ENCODE data around the gene DCLK2.

DCLK2 gene

DNA sequence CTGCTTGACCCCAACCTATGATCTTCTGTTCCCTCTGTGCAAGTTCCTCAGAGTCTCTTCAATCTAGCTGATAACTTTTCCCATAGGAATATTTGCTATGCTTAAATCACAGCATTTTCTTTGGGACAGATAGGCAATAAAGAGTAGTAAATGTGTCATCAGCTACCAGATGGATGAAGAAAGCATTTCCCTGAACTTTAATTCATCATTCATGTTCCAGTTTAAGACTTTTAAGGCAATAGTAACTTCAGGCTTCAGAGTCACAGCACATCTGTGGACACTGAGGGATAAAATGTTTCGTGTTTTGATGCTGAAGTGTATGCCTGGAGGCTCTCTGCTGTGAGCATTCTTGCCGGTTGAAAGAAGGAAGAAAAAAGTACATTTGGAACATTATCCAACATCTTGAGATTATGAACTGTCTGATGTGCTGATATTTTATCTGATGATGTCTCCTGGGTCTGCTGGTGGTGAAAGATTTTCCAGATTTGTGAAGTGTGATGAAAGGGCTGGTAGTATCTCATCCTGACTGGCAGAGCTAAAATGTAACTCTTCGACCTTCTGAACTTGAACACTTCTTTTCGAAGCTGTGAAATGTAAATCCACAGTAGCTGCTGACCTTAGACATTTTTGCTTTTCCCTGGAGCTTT lies 133.7 kb downstream of the DCLK2 start:
- no peak for DNase-seq

DNA sequence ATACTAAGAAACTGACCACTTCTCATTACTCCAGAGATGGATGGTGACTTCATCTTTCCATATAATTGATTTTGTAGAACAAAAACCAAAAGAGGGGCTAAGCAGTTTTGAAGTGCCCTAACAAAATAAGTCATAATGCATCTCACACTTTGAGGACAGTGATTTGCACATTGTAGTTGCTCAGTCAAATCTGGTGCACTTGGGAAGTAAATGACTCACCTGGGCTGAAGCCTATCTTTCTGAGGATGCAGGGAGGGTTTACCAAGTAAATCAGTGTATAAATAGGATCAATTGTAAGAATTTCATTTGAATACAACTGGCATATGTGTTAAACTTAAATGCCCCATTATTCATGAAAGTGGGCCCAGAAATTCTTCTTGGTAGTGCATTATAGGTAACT lies 134.2 kb downstream of the DCLK2 start:
- no peak for DNase-seq

DNA sequence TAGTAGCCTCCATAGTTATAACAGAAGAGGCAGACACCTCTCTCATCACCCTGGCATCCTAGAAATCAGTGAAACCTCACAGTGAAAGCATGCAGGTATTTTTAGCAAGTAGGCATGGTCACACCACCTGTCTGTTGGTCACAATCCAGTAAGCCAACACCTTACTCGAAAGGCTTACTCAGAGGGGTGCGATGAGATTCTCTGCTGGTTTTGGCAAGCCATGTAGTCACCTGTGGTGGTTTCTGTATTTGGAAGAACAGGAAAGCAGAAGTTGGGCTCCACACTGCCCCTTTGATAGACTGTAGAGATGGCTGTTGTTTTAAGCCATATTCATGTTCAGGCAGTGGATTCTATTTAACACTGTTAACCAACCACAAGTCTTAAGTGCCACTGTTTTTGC lies 134.7 kb downstream of the DCLK2 start:
- DNase-seq = no peak

DNA sequence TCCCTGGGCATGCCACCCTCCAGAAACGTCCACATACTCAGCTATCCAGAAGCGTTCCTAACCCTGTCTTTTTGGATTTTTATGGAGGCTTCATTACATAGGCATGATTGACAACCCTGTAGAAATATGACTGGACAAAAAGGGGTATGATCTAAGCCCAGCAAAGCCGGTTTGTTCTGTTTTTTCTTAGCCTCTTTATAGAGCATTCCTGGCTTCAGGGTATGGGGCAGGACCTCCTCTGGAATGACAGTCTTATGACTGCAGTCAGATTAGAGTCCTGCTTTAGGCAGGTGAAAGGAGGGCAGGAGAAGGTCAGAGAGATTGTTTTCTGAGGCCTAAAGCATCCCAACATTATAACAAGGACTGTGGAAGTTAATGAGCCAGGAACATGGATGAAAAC lies 137.4 kb downstream of the DCLK2 start:
- DNase-seq = no peak

DNA sequence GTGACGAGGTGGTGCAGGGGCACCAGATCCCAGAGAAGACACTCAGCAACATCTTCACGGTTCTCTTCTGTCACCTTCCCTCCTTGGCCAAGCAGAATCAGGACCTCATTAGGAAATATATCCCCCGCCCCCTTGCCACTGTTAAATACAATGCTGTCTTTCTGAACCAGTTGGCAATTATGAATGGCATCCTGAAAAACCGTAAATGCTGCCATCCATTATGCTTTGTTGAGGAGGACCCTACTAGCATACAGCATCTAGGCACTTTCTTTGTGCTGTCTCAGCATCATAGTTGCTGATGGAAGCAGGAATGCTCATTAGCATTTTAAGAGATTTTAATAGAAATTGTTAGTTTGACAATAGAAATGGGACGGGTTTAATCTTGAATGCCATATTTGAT lies 138.5 kb downstream of the DCLK2 start:
- no peak for DNase-seq

DNA sequence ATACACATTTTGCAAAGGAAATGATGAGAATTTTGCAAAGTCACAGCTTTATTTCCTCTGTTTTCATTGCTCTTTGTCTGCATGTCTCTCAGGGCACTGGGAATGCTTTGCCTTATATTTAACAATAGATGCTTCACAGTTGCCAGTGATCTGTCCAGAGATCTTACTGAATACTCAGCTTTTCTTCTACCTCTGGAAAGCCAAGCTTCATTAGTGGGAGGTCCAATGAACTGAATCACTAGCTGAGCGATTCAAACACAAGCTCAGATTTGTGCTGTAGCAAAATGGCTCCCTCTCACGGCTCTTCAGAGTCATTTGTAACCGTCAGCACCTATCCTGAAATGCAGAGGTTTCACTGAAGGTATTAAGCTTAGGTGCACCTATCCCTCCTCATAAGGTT lies 138.9 kb downstream of the DCLK2 start:
- DNase-seq = no peak

DNA sequence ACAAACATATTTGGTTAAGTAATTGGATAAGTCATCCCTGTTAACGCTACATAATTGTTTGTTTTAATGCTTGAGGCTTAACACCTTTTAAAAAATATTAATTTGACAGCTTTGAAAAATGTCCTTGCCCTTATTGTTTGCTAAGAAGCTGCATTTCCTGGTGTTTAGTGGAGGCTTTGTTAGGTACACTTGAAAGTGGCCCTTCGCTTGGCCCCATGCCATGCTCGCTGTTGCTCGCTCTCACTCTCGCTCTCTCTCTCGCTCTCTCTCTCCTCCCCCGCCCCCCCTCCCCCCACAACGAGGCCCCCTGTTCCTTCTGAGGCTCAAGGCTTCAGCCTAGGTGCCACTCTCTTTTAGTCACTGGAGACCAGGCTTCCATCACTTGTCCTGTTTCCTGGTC lies 139.6 kb downstream of the DCLK2 start:
- no peak for DNase-seq

DNA sequence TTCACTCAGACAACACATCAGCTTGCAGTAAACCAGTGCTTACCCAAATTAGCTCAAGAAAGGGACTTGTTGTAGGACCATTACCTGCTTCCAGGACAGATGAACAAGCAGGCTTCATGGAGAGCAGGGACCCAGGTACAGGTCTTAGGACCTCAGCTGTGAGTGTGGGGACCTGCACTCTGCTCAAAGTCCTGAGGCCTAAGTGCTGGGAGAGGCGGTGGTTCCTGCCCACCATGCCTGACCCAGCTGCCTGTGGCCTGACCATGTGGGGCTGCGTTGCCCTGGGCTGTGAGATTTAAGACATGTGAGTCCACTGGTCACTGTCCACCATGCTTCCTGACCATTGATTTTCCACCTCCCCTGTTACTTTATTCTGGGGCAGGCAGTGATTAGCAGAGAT lies 140.2 kb downstream of the DCLK2 start:
- no peak for DNase-seq

DNA sequence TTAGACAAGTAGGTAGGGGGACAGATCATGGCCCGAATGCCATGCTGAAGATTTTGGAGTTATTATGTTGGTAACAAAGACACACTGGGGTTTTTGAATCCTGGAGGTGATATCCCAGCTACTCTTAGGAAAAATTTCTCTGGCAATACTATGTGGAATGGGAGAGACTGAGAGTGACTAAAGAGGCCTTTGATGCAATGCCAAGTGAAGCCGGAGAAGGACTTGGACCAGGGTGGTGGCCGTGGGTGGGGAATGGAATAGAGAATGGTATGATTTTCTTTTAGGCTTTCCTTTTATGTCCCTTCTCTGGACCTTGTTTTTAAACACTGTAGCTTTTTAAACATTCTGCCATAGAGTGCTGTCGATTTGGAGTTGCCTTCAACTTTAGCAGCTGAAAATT lies 141.6 kb downstream of the DCLK2 start:
- DNase-seq = no peak

DNA sequence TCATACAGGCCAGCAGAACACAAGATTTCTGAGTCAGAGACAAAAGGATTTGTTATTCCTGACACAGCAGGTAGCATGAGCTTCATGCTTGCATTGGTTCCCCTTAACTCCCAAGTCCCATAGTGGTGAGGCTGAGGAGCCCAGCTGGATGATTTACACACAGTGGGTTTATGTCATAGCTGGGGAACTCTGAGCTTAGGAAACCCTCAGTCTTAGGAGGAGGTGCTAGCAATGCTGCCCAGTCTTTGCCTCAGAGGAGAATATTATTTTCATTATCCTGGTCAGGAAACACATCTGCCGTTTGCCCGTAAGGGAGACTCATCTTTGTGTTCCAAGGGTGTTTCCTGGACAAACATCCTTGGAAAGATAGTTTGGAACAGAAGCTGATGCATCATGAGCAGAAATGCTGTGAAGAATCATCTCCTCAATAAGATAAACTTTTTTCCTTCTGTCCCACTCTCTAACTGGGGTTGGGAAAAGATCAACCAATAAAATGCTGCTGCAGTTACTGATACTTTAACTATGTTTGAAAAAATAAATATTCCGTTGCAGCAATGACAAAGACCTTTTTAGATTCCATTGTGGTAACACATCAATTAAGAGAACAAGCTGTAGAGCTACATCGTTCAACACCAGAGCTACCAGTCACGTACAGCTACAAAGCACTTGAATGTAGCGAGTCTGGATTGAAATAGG lies 146.8 kb downstream of the DCLK2 start:
- DNase-seq = no peak

DNA sequence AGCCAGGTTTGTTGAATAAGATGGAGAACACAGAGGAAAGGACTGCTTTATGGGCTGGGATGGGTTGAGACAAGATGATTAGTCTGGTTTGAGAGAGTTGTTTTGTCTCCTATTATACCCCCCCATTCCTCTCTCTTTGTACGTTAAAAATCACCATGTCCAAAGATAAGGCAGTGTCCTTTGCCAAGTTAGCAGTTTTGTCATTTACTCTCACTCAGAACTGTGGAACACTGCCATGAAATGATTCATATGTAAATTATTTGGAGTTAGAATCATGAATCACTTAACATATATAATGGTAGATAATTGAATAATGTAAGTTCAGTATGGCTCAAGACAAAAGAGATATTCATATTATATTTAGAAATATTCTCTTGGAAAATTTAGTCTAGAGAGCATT lies 151.3 kb downstream of the DCLK2 start:
- no peak for DNase-seq

DNA sequence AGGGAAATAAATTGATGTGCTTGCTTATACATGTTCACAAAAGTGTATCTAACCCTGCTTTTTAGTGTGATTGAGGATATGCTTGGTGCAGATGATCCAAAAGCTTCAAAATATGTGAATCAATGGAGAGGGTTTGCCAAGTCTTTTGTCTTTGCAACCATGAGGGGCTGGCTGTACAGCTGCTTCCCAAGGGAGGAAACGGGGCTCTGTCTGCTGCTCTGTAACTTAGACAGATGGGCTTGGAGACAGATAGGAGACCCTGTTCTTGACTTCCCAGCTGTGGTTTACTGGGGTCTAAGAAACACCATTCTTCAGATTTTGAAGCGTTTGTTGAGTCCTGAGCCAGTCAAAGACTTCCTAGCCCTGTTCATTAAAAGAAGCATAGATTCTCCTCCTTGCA lies 152.3 kb downstream of the DCLK2 start:
- no peak for DNase-seq

DNA sequence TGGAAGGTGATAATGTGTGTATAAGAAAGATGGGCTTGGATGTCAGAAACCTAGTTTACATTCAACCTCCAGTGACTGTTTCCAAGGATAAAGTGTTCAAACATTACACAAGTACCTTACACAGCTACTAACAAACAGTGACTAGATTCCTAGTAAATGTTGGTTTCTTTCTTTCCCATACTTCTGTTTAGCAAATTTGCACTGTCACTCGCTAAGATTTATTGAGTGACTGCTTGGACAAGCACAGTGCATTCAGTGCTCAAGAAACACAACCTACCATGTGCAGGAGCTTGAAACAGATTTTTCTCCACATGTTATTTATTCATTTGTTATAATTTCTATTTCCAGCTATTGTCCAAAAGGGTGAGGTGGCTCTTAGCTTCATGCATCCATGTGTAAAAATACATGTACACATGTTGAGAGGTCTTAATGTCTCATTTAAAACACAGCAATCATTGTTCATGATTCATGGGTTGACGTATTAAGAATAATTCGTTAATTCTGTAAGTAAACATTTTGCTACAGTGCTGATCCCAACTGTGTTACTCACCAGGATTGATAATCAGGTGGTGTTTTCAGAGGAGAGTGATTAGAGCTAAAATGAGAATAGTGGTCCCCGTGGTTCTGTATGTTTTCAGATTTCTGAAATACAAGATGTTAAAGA lies 153.0 kb downstream of the DCLK2 start:
- no peak for DNase-seq

DNA sequence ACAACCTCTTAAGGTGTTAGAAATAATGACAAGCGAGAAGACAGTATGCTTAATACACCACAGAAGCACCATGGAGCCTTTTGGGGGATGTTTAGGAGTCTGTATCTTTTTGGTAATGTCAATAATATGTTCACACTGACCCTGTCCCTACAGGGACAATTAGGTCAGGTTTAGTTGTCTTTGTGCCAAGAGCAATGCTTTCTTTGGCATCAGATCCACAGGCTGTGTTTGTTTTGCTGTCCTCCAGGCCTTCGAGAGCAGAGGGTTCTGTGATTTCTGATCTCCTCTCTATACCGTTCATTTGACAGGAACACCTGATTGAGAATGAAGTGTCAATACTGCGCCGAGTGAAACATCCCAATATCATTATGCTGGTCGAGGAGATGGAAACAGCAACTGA lies 153.8 kb downstream of the DCLK2 start:
- DNase-seq = no peak

DNA sequence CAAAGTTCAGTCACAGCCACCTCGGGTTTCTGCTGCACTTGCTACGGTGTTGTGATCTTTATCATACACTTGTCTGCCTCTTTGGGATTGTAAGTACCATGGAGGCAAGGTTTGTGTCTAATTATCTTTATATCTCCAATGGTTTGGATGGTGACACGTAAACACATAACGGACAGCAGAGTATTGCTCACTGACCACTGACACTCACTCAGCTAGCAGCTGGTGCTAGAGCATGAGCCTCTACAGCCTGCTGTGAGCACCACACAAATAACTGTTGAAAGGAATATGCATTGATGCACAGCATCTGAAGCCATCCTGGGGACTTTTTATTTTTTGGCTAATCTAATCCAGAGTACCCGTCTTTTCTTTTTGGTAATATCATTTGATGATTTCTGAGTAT lies 156.0 kb downstream of the DCLK2 start:
- no peak for DNase-seq

DNA sequence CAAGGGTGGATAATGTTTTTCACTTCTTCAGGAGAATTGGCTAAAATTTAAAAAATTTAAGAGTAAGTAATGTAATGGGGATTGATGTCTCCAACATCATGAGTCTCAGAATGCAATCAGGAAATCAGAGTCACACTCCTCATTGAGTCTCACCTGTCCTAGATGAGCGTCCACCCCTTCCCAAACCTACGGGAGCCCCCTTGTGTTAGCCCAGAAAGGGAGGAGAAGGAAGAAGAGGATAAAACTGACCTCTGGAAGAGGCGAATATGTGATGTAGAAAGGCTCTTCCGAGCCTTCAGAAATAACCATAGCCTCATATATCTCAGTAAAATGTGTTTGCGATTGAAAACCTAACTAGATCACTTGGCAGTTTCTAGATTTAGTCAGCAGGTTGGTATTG lies 157.1 kb downstream of the DCLK2 start:
- no peak for DNase-seq

DNA sequence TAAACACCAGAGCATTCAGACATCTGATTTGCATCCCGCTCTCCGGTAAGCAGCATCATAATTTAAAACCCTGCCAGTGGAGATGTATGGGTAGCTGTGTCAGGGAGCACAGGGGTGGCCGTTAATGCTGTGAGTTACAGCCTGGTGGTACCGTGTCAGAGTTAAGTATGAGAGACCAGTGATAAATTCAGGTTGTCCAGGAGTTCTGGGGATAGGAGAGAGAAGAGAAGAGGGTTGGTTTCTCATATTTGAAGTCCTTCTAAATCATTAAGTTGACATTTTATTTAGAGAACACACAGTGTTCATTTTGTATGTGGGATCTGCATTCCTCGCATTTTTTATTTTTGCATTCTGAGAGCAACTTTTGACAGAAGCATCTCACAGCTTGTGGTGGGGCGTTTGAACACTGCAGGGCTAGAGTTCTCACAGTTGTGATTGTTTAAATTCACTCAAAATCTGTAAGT lies 157.6 kb downstream of the DCLK2 start:
- no peak for DNase-seq

DNA sequence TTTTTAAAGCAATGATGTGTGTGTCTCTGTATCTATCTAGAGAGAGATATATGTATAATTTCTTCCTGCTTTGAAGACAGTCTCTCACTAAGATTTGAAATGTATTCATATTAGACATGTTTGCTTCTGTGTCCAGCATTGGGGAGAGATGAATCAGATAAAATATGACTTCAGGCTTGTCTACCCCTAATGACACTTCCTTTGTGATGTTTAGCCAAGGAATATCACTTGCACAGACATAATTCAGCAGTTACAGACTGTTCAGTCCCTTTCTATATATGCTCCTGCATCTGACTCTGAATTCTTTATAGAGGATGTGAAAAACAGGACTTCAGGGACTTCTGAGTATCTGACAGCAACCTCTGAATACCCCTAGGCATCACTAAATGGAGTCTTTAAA lies 158.4 kb downstream of the DCLK2 start:
- DNase-seq = no peak

DNA sequence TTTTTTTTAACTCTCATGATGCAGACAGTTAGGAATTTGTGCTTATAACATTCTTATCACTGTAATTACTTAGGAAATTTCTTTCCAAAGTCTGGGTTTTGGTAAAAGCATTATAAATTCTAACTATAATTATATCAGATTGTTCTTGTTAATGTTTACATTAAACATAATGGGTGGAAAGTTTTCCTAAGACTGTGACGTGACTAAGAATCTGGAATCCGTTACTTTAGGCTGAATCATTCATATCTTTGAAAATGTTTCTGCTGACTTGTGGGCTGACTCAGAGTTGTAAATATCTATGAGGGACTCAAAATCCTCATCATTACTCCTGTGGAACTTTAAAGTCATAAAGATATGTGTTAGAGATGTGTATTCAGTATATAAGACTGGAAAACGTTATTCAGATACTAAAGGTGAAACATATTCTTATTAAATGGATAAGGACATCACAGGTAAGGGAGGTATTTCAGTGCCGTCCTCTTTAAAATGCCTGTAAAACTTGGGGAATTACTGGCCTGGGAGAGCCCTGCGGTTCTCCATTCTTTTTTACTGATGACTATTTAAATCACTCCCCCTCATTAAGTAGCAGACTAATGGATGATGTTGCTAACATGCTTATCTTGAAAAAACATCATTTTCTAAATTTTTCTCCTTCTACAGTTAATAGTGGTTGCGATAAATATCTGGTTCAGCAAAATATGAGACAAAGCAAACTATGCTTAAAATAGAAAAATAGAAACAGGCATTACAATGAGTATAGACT lies 159.0 kb downstream of the DCLK2 start:
- DNase-seq = no peak

DNA sequence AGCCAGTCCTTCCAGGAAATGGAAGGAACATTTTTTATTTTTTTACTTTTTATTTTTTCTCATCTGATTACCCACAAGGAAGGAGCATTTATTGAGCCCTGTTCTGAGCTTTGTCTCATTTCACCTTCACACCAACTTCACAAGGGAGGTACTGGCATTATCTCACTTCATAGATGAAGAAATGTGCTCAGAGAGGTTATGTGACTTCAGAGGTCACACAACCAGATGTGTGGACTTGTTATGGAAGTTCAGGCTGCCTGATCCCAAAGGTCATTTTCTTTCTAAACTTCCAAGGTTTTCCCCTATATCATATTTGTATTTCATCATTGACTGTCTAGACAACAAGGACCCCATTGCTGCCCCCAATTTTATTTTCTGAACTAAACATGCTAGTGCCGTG lies 160.3 kb downstream of the DCLK2 start:
- DNase-seq = no peak

DNA sequence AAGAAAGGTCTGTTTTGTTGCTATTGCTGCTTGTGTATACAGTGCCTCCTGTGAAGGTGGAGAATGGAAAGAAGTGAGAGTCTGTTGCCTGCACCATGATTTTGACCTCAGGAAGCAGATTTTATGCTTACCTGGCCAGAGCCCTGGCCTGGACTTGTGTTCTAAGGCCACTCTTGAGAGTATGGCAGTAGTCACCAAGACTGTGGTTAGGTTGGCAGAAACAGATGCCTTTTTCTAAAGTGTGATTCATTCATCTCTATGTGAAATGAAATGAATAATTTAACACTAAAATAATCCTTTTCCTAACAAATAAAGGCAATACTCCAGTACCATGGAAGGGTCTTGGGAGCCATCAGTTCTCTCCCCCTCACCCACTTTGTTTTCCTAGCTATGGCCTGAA lies 161.8 kb downstream of the DCLK2 start:
- no peak for DNase-seq

DNA sequence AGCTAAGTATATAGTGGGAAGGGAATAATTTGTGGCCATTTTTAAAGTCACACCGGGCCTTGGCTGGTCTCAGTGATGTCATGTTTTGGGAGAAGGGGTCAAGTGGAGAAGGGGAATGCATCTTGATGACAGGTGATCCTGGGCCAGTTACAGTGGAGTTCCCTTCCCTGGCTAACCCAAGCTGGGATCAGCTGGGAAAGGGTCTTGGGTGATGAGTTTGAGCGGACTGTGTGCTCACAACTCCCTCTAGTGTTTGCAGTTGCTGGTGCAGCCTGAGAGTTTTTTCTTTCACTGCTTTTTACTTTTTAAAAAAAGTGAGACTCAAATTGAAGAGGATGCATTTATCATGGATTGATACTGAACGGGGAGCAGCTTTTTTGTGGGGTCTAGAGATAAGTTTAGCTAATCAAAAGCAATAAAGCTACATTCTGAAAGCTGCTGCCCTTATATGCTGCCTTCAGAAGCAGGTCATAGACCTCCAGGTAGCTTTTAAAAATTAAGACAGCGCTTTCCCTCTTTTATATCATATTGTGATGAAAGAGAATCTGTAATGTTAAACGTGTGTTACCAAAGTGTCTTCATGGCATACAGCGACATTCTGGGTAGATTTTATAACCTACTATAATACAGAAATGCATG lies 164.7 kb downstream of the DCLK2 start:
- DNase-seq = no peak

DNA sequence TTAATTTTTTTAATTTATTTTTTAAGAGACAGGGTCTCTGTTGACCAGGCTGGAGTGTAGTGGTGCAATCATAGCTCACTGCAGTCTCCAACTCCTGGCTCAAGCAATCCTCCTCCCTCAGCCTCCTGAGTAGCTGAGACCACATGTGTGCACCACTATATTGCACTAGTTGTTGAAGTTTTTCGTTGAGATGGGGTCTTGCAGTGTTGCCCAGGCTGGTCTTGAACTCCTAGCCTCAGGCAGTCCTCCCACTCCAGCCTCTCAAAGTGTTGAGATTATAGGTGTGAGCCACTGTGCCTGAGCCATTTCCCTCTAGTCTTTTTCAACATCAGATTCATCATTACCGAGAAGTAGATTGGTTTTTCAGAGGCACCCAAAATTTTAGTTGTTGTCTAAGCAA lies 165.7 kb downstream of the DCLK2 start:
- no peak for DNase-seq
